AG04450 (cell line): ENCODE data around the gene NRG3. TPM values are rescaled to one million over a fixed set of nuclear protein-coding genes. Genes with fewer than 3 reads are reported as not detected.

Source experiments
- CTCF ChIA-PET: fragments of 300-600, 350-600 bp; formaldehyde crosslinking; extraction: SDS; loops from one replicate; lab custom pipeline; 2022; ENCODE audit warnings: antibody characterized with exemption, inconsistent platforms; lab: Charles Lee
- POLR2A ChIA-PET: fragments of 350-600 bp; formaldehyde crosslinking; extraction: SDS; loops from one replicate; lab custom pipeline; 2021; ENCODE audit warnings: antibody characterized with exemption, inconsistent platforms; lab: Yijun Ruan, JAX
- DNase-seq: peaks from one replicate; pipeline ENCODE4 v3.0.0-alpha.2; 2011; ENCODE audit warnings: low read depth, low spot score
- H3K27ac ChIP-seq: one replicate; pipeline ENCODE4 v1.5.1; 2012; ENCODE audit warnings: low read depth, low read length, control low read depth
- H3K27me3 ChIP-seq: one replicate; pipeline ENCODE4 v1.6.0; 2012; ENCODE audit warnings: low read length; ENCODE audit not compliant: control insufficient read depth, insufficient read depth
- H3K4me3 ChIP-seq: 2 replicates; pipeline ENCODE4 v1.5.1; 2011; ENCODE audit warnings: mild to moderate bottlenecking, low read depth, low read length, control low read depth
- H3K9me3 ChIP-seq: 2 replicates; pipeline ENCODE4 v1.5.1; 2012; ENCODE audit warnings: low read length; ENCODE audit not compliant: control insufficient read depth, insufficient read depth
- polyA plus RNA-seq: library from polyadenylated mRNA; depleted of rRNA; stranded (reverse); fragments of >200 nt; gene quantifications from 2 replicates; pipeline ENCODE4 v1.2.3, GENCODE V29; 2011
- TF ChIP-seq, protein P1 (sequence below): IDR thresholded peaks from 2 replicates; pipeline ENCODE4 v1.5.1; 2011; ENCODE audit warnings: low read depth, low read length, control low read depth, inconsistent platforms

NRG3 gene
- polyA plus RNA-seq, 1 experiment, result not detected

DNA sequence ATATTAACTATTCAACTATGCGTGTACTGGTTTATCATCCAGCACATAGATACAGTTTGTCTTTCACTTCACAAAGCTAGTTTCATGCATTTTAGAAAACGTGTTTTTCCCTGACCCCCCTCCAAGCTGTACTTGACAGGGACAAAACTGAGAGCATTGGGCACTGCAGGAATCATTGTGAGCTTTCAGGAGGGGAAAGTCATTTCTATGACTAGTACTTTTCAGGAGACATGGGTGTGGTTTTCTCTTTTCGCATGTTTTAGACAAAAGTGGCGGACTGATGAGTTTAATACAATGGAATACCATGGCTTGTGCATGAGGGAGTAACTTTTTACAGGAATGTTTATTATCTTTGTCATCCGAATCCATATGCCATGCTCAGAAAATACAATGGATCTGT, 42.7 kb downstream of the NRG3 start:
- CTCF ChIA-PET, result no interaction called here
- no peak for DNase-seq
- Histone ChIP-seq H3K27me3 (no peaks in the 10 kb centered on the region), H3K4me3 (no peak overlapping the region), H3K9me3 (no peaks in the 10 kb centered on the region; the same call in 1 of the 2 replicates), H3K27ac (no peak overlapping the region)
- POLR2A ChIA-PET, result no interaction called here
- TF ChIP-seq, protein P1, sequence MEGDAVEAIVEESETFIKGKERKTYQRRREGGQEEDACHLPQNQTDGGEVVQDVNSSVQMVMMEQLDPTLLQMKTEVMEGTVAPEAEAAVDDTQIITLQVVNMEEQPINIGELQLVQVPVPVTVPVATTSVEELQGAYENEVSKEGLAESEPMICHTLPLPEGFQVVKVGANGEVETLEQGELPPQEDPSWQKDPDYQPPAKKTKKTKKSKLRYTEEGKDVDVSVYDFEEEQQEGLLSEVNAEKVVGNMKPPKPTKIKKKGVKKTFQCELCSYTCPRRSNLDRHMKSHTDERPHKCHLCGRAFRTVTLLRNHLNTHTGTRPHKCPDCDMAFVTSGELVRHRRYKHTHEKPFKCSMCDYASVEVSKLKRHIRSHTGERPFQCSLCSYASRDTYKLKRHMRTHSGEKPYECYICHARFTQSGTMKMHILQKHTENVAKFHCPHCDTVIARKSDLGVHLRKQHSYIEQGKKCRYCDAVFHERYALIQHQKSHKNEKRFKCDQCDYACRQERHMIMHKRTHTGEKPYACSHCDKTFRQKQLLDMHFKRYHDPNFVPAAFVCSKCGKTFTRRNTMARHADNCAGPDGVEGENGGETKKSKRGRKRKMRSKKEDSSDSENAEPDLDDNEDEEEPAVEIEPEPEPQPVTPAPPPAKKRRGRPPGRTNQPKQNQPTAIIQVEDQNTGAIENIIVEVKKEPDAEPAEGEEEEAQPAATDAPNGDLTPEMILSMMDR, result no peak

DNA sequence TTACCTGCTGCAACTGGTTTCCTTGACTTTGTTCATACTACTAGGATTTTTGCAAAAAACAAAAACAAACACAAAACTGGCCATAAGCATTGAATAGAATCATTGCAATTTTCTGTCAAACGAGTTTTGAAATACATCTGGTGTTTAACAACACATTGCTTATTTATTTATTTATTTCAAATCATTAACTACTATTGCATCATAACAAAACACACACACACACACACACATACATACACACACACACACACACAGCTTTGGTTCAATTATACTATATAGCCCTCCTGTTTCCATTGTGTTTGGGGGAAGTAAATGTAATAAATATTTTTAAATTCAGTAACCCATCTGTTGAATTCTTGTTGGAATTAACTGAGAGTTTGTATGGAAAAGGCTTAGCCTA, 43.8 kb downstream of the NRG3 start:
- Histone ChIP-seq H3K4me3 (no peak overlapping the region), H3K9me3 (peaks cover 7% of the 10 kb centered on the region), H3K27ac (no peak overlapping the region), H3K27me3 (no peaks in the 10 kb centered on the region)
- ChIA-PET POLR2A (no interaction called here), CTCF (no interaction called here)
- TF ChIP-seq, protein P1, result no peak
- no peak for DNase-seq

DNA sequence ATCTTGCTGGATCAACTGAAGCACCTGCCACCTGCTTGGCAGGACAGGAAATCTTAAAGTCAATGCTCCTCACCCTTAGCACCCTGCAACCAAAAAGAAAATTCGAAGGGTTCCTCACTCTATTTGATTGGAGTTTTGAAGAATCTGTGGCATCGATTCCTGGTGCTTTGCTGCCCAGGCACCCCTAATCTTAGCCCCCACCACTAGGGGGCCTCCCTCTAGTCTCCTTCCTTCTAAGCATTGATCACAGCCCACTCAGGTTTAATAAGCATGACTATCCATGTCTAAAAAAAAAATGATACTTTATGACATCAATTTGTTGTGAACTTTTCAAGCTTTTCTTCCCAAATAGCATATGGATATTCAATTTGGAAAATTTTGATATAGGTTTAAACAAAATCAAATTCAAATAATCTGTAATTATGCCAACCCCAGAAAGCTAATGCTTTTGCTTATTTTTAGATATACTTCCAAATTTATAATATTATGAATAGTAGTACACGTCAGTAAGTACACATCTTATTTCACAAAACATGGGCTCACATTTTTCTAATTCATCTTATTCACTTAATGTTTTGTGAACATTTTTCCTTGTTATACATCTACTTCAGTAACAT, 45.3 kb downstream of the NRG3 start:
- DNase-seq, result no peak
- Histone ChIP-seq H3K27ac (no peak overlapping the region), H3K9me3 (peaks cover 9% of the 10 kb centered on the region), H3K27me3 (no peaks in the 10 kb centered on the region), H3K4me3 (no peak overlapping the region)
- TF ChIP-seq, protein P1, result no peak
- POLR2A ChIA-PET, result no interaction called here
- CTCF ChIA-PET, result no interaction called here

DNA sequence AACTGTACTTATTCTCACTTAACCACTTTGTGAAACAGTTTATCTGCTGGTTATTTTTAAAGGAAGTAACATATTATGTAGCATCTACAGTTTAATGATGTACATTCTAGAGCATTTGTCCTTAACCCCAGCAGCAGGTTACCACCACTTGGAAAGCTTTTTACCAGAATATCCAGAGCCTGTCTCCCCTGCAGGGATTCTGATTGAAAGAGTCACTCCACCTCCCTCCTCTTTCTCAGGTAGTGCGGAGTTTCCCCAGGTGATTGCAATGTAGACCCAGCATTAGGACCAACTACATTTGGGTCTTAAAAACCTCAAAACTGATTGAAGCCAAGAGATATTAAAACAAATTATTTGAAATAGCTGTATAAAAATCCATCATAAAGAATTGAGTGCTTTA, 53.1 kb downstream of the NRG3 start:
- H3K4me3 ChIP-seq, result no peak overlapping the region
- POLR2A ChIA-PET, result no interaction called here
- DNase-seq, result no peak
- H3K27ac ChIP-seq, result no peak overlapping the region
- TF ChIP-seq, protein P1, result no peak
- H3K9me3 ChIP-seq, result peaks cover 10% of the 10 kb centered on the region
- CTCF ChIA-PET, result no interaction called here
- no peaks in the 10 kb centered on the region for H3K27me3 ChIP-seq

DNA sequence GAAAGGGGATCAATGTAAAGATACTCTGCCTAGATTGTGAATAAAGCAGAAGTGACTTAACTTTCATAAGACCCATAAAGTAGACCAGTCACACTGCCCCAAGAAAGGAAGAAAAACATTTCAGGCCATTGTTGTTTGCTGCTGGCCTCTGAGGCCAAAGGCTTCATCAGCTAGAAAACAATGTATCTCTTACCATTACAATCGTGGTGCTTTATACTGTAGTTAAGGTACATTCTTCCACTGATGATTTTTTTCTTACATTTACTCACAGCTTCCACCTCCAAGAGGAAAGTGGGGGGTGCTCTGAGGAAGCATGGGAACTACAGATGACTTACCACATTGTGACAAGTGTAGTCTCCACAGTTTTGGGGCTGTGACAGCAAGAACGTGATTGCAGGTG, 68.6 kb downstream of the NRG3 start:
- H3K27me3 ChIP-seq, result no peaks in the 10 kb centered on the region
- H3K27ac ChIP-seq, result no peak overlapping the region
- H3K4me3 ChIP-seq, result no peak overlapping the region
- H3K9me3 ChIP-seq, result peaks cover 8% of the 10 kb centered on the region; the same call in 1 of the 2 replicates
- POLR2A ChIA-PET, result no interaction called here
- TF ChIP-seq, protein P1, result no peak
- CTCF ChIA-PET, result no interaction called here
- DNase-seq, result no peak
